H1 (cell line): ENCODE measurements around the gene BABAM2. TPM values are rescaled to one million over a fixed set of nuclear protein-coding genes. Genes with fewer than 3 reads are reported as not detected.

Experiments
- CTCF ChIA-PET: fragments of 300-600 bp; sonication (Branson Sonifier 250); formaldehyde crosslinking; loops from one replicate; lab custom pipeline; 2021; ENCODE audit not compliant: partially characterized antibody; lab: Charles Lee
- POLR2A ChIA-PET: fragments of 300-600 bp; sonication (Branson Sonifier 250); formaldehyde crosslinking; loops from one replicate; lab custom pipeline; 2021; ENCODE audit warnings: inconsistent platforms; ENCODE audit not compliant: partially characterized antibody; lab: Charles Lee
- DNase-seq, 2 experiments: peaks; one replicate each; pipeline versions ENCODE4 v3.0.0 to v3.0.0-alpha.2; 2010 to 2022; ENCODE audit warnings: low spot score in 2 of 2, low read depth in 1 of 2, mixed read lengths in 1 of 2
- FAIRE-seq: peaks from 2 replicates; lab custom pipeline; 2011; peaks lifted over from hg19 to GRCh38; lab: Jason Lieb, UNC
- H2AFZ ChIP-seq: 2 replicates; pipeline ENCODE4 v1.8.1; 2012; ENCODE audit warnings: low read length, inconsistent platforms
- H2AK5ac ChIP-seq: 2 replicates; pipeline ENCODE4 v1.6.1; 2013; ENCODE audit warnings: low read depth, low read length
- H2BK120ac ChIP-seq: replicated peaks from 2 replicates; pipeline ENCODE3; 2013; ENCODE audit warnings: low read depth, low read length, inconsistent platforms
- H2BK12ac ChIP-seq: 2 replicates; pipeline ENCODE4 v1.6.1; 2013; ENCODE audit warnings: low read depth, low read length
- H2BK15ac ChIP-seq: 2 replicates; pipeline ENCODE4 v1.6.1; 2013; ENCODE audit warnings: low read length
- H2BK20ac ChIP-seq: 2 replicates; pipeline ENCODE4 v1.6.1; 2013; ENCODE audit warnings: low read length
- H2BK5ac ChIP-seq: 2 replicates; pipeline ENCODE4 v1.6.1; 2013; ENCODE audit warnings: low read depth, low read length
- H3K14ac ChIP-seq: 2 replicates; pipeline ENCODE4 v1.6.1; 2013; ENCODE audit warnings: inconsistent platforms; ENCODE audit not compliant: insufficient read length
- H3K18ac ChIP-seq: 2 replicates; pipeline ENCODE4 v1.6.1; 2013; ENCODE audit warnings: low read length; ENCODE audit errors: extremely low read depth
- H3K23ac ChIP-seq: 2 replicates; pipeline ENCODE4 v1.6.1; 2013; ENCODE audit warnings: inconsistent platforms; ENCODE audit not compliant: insufficient read length
- H3K23me2 ChIP-seq: 2 replicates; pipeline ENCODE4 v1.6.1; 2013; ENCODE audit warnings: low read depth, low read length
- H3K27ac ChIP-seq: 2 replicates; pipeline ENCODE4 v1.6.1; 2011; ENCODE audit warnings: low read depth, low read length, inconsistent platforms
- H3K27me3 ChIP-seq, 4 experiments: replicated peaks in 1 of 4; 1 replicate in 1 of 4; 2 replicates in 3 of 4; pipeline versions ENCODE4 v1.6.1 to v1.8.1; 2011 to 2013; ENCODE audit warnings: low read length in 3 of 4, mild to moderate bottlenecking in 3 of 4, inconsistent platforms in 2 of 4, mixed read lengths in 2 of 4, moderate library complexity in 1 of 4; ENCODE audit not compliant: control insufficient read depth in 3 of 4, insufficient read depth in 3 of 4; ENCODE audit errors: extremely low read depth in 1 of 4
- H3K36me3 ChIP-seq, 4 experiments: 2 replicates each; pipeline versions ENCODE4 v1.6.1 to v1.8.1; 2011 to 2013; ENCODE audit warnings: mild to moderate bottlenecking in 4 of 4, low read length in 3 of 4, moderate library complexity in 2 of 4, control low read depth in 1 of 4, inconsistent platforms in 1 of 4; ENCODE audit not compliant: insufficient read depth in 4 of 4, control insufficient read depth in 2 of 4
- H3K4ac ChIP-seq: replicated peaks from 2 replicates; pipeline ENCODE3; 2013; ENCODE audit warnings: low read length, low read depth, mixed read lengths, inconsistent platforms; ENCODE audit not compliant: insufficient read length
- H3K4me1 ChIP-seq, 4 experiments: replicated peaks in 1 of 4; 1 replicate in 1 of 4; 2 replicates in 3 of 4; pipeline versions ENCODE4 v1.6.1 to v1.8.1; 2011 to 2013; ENCODE audit warnings: low read length in 3 of 4, inconsistent platforms in 2 of 4, mixed read lengths in 1 of 4; ENCODE audit not compliant: insufficient read depth in 4 of 4, control insufficient read depth in 3 of 4
- H3K4me2 ChIP-seq, 2 experiments: 2 replicates each; pipeline versions ENCODE4 v1.6.1 to v1.8.1; 2011 to 2013; ENCODE audit warnings: low read depth in 2 of 2, low read length in 2 of 2, control low read depth in 1 of 2, inconsistent platforms in 1 of 2, mild to moderate bottlenecking in 1 of 2; ENCODE audit not compliant: insufficient read depth in 1 of 2
- H3K4me3 ChIP-seq, 4 experiments: fragments of 200-600, 300-600 bp in 1 of 4; sonication (generic), shearing (Covaris generic), sonication (Bioruptor Twin) in 1 of 4; 2 replicates each; pipeline versions ENCODE4 v1.5.1 to v1.8.1; 2011 to 2016; ENCODE audit warnings: low read length in 4 of 4, low read depth in 3 of 4, control low read depth in 2 of 4, inconsistent platforms in 2 of 4, mild to moderate bottlenecking in 2 of 4, mixed read lengths in 1 of 4, moderate library complexity in 1 of 4; ENCODE audit not compliant: insufficient read depth in 2 of 4; ENCODE audit errors: extremely low read depth in 1 of 4
- H3K56ac ChIP-seq: replicated peaks from 2 replicates; pipeline ENCODE3; 2013; ENCODE audit warnings: low read depth, mild to moderate bottlenecking, mixed read lengths, low read length, inconsistent platforms; ENCODE audit not compliant: insufficient read length
- H3K79me1 ChIP-seq: 2 replicates; pipeline ENCODE4 v1.6.1; 2013; ENCODE audit warnings: low read depth, low read length, control low read depth
- H3K79me2 ChIP-seq, 2 experiments: 2 replicates each; pipeline versions ENCODE4 v1.6.1 to v1.8.1; 2012 to 2013; ENCODE audit warnings: low read length in 2 of 2, mild to moderate bottlenecking in 2 of 2, inconsistent platforms in 1 of 2; ENCODE audit not compliant: insufficient read depth in 2 of 2, control insufficient read depth in 1 of 2
- H3K9ac ChIP-seq, 4 experiments: replicated peaks in 1 of 4; 1 replicate in 1 of 4; 2 replicates in 3 of 4; pipeline versions ENCODE4 v1.6.1 to v1.8.1; 2011 to 2013; ENCODE audit warnings: low read depth in 3 of 4, low read length in 3 of 4, control low read depth in 2 of 4, mild to moderate bottlenecking in 2 of 4, moderate library complexity in 2 of 4, inconsistent platforms in 1 of 4; ENCODE audit errors: extremely low read depth in 1 of 4
- H3K9me3 ChIP-seq, 2 experiments: 2 replicates each; pipeline versions ENCODE4 v1.6.1 to v1.8.1; 2012 to 2013; ENCODE audit warnings: mild to moderate bottlenecking in 2 of 2, moderate library complexity in 2 of 2, control low read depth in 1 of 2, inconsistent platforms in 1 of 2, low read depth in 1 of 2, low read length in 1 of 2, mixed read lengths in 1 of 2; ENCODE audit not compliant: insufficient read depth in 2 of 2
- H4K20me1 ChIP-seq, 2 experiments: replicated peaks in 1 of 2; 2 replicates each; pipeline versions ENCODE3 to v1.8.1; 2011 to 2013; ENCODE audit warnings: inconsistent platforms in 2 of 2, low read length in 2 of 2, mild to moderate bottlenecking in 1 of 2; ENCODE audit not compliant: insufficient read depth in 2 of 2, control insufficient read depth in 1 of 2
- H4K5ac ChIP-seq: 2 replicates; pipeline ENCODE4 v1.6.1; 2013; ENCODE audit warnings: low read length, low read depth, mixed read lengths, inconsistent platforms; ENCODE audit not compliant: insufficient read length
- H4K8ac ChIP-seq: 2 replicates; pipeline ENCODE4 v1.8.0; 2013; ENCODE audit warnings: mild to moderate bottlenecking, moderate library complexity, low read length, inconsistent platforms; ENCODE audit not compliant: insufficient read depth; ENCODE audit errors: extremely low read depth
- H4K91ac ChIP-seq: replicated peaks from 2 replicates; pipeline ENCODE3; 2013; ENCODE audit warnings: low read length, mixed read lengths, inconsistent platforms; ENCODE audit not compliant: insufficient read length
- ATF3 ChIP-seq: IDR thresholded peaks from 2 replicates; pipeline ENCODE4 v1.6.1; 2011; ENCODE audit warnings: low read depth, mild to moderate bottlenecking, low read length; ENCODE audit not compliant: insufficient read depth
- BACH1 ChIP-seq: IDR thresholded peaks from 2 replicates; pipeline ENCODE4 v1.6.1; 2012; ENCODE audit warnings: low read length, improper control_type of control experiment
- BCL11A ChIP-seq, 2 experiments: IDR thresholded peaks; one replicate each; pipeline ENCODE4 v1.6.1; 2011; ENCODE audit warnings: low read depth in 2 of 2, low read length in 2 of 2, mild to moderate bottlenecking in 2 of 2
- BRCA1 ChIP-seq: IDR thresholded peaks from 2 replicates; pipeline ENCODE4 v1.6.1; 2012; ENCODE audit warnings: low read depth, low read length, improper control_type of control experiment
- EP300 ChIP-seq, 2 experiments: IDR thresholded peaks; 1 replicate in 1 of 2; 2 replicates in 1 of 2; pipeline ENCODE4 v1.6.1; 2011 to 2012; ENCODE audit warnings: low read depth in 2 of 2, low read length in 2 of 2, mild to moderate bottlenecking in 2 of 2, borderline replicate concordance in 1 of 2, inconsistent platforms in 1 of 2, moderate library complexity in 1 of 2
- GABPA ChIP-seq: IDR thresholded peaks from 2 replicates; pipeline ENCODE4 v1.6.1; 2011; ENCODE audit warnings: mild to moderate bottlenecking, low read length, moderate library complexity, borderline replicate concordance; ENCODE audit not compliant: insufficient read depth
- HDAC6 ChIP-seq: IDR thresholded peaks from one replicate; pipeline ENCODE4 v1.7.1; 2012; ENCODE audit warnings: low read depth, mild to moderate bottlenecking, inconsistent platforms, low read length, moderate library complexity
- PHF8 ChIP-seq: fragments of 200-600 bp; sonication (generic); conservative IDR thresholded peaks from 2 replicates; pipeline ENCODE4 v1.7.1; 2012; ENCODE audit warnings: low read depth, mild to moderate bottlenecking, inconsistent platforms, low read length, moderate library complexity
- POLR2AphosphoS5 ChIP-seq: IDR thresholded peaks from 2 replicates; pipeline ENCODE4 v1.6.1; 2011; ENCODE audit warnings: low read depth, low read length
- RBBP5 ChIP-seq: IDR thresholded peaks from 2 replicates; pipeline ENCODE4 v1.7.1; 2012; ENCODE audit warnings: low read depth, mild to moderate bottlenecking, inconsistent platforms, low read length, moderate library complexity, borderline replicate concordance
- SP2 ChIP-seq: IDR thresholded peaks from 2 replicates; pipeline ENCODE4 v1.6.1; 2012; ENCODE audit warnings: mild to moderate bottlenecking, low read length, inconsistent platforms
- TAF7 ChIP-seq: optimal IDR thresholded peaks from 2 replicates; pipeline ENCODE3; 2011; ENCODE audit warnings: low read depth, mild to moderate bottlenecking, inconsistent platforms, low read length, moderate library complexity, borderline replicate concordance
- TBP ChIP-seq: IDR thresholded peaks from 2 replicates; pipeline ENCODE4 v1.6.1; 2011; ENCODE audit warnings: low read depth, low read length, improper control_type of control experiment
- WGBS, 2 experiments: shearing (Covaris generic) in 1 of 2; methylation state at CpG; one replicate each; pipeline versions ENCODE4 v1.1.6 to v1.1.7; 2013 to 2015; ENCODE audit warnings: low lambda C conversion rate in 2 of 2, mixed read lengths in 2 of 2, inconsistent platforms in 1 of 2, low coverage in 1 of 2, missing lambda C conversion rate in 1 of 2; ENCODE audit not compliant: insufficient replicate concordance in 2 of 2, insufficient coverage in 1 of 2, insufficient read length in 1 of 2; ENCODE audit errors: extremely low coverage in 1 of 2, missing lambda C conversion rate in 1 of 2; 5-methylcytosine and 5-hydroxymethylcytosine counted together
- polyA plus RNA-seq, 7 experiments: library from polyadenylated mRNA; depleted of rRNA in 3 of 7; stranded (reverse) in 5 of 7; unstranded in 2 of 7; fragments of >200 nt in 5 of 7; fragments of 200-250 nt in 2 of 7; gene quantifications; 1 replicate in 5 of 7; 2 replicates in 1 of 7; 4 replicates in 1 of 7; pipeline versions ENCODE4 v1.2.1 to v1.2.3, GENCODE V29; 2011 to 2013; ENCODE audit warnings: missing spikeins in 2 of 7, mixed read lengths in 2 of 7
- total RNA-seq: library from RNA; stranded (reverse); fragmentation: NEBNext Ultra II Directional; extraction: Animal tissue kit (Norgen Biotek cat#: 25700); gene quantifications from 2 replicates; pipeline ENCODE4 v1.2.1, GENCODE V29; 2021

BABAM2 gene
- total and polyA plus RNA-seq, 2 of the 8 experiments (the other 6 are each of a cell fraction or from before 2014, with no cell fraction given) = 15.8 to 20.9 TPM

DNA sequence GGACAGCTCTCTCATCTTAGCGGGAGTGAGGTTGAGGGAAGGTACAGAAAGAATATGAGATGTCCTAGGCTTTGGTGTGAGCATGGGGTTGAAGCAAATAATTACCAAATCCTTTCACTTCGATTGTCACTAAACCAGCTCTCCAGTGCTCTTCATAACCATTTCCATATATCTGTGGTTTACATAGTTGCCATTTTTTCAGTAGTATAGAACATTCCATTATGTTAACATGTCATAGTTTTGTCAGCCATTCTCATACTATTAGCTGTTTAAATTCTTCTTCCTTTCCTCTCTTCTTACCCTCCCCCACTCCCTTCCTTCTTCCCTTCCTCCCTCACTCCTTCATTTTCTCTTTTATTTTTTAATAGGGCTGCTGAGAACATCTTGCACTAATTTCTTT lies 205.9 kb downstream of the BABAM2 start:
- H3K27ac ChIP-seq = no peak overlapping the region

More for the DNA sequence above, 205.9 kb downstream of the BABAM2 start:
- H4K91ac ChIP-seq = no peak overlapping the region
- H3K27me3 ChIP-seq = no peaks in the 10 kb centered on the region
- no peak overlapping the region for H2BK20ac ChIP-seq
- DNase-seq (no peak), FAIRE-seq (no peak)
- H3K23me2 ChIP-seq = no peaks in the 10 kb centered on the region
- ChIA-PET POLR2A (no interaction called here), CTCF (interaction anchor here (1.2 to 2.8 kb wide), 3 partner anchors 60 to 373 kb away, joined by 3 to 7 read pairs (median 3); no protein-coding TSS in a partner anchor)
- H4K5ac ChIP-seq = no peak overlapping the region
- H3K79me1 ChIP-seq = no peaks in the 10 kb centered on the region
- TF ChIP-seq TAF7 (no peak), GABPA (no peak), SP2 (no peak), BRCA1 (no peak), HDAC6 (no peak), TBP (no peak), POLR2AphosphoS5 (no peak), BCL11A (IDR thresholded peaks at IDR 0.05; ENCODE audit: low read depth in 2 of 2, low read length in 2 of 2) (no peak), RBBP5 (no peak), BACH1 (no peak), ATF3 (no peak), EP300 (IDR thresholded peaks at IDR 0.05; ENCODE audit: borderline replicate concordance in 1 of 2, low read depth in 2 of 2, low read length in 2 of 2) (no peak), PHF8 (no peak)
- H3K36me3 ChIP-seq = no peaks in the 10 kb centered on the region
- H3K9me3 ChIP-seq = no peaks in the 10 kb centered on the region
- H3K18ac ChIP-seq = no peak overlapping the region
- no peaks in the 10 kb centered on the region for H3K4me1 ChIP-seq
- H3K56ac ChIP-seq = no peak overlapping the region
- H2BK15ac ChIP-seq = no peak overlapping the region
- H4K20me1 ChIP-seq = no peaks in the 10 kb centered on the region
- no peak overlapping the region for H3K4ac ChIP-seq
- H3K23ac ChIP-seq = no peak overlapping the region
- H4K8ac ChIP-seq = no peak overlapping the region
- WGBS, 2 experiments = 97% methylated on average over 2 of the region's 2 CpGs; no CpG with 5 or more reads in 1 of the 2 experiments
- H2BK12ac ChIP-seq = no peak overlapping the region
- H2AFZ ChIP-seq = no peak overlapping the region
- no peak overlapping the region for H2BK5ac ChIP-seq
- no peak overlapping the region for H3K9ac ChIP-seq
- H3K79me2 ChIP-seq = no peaks in the 10 kb centered on the region
- H2AK5ac ChIP-seq = no peak overlapping the region
- H2BK120ac ChIP-seq = no peak overlapping the region
- no peak overlapping the region for H3K4me3 ChIP-seq
- no peak overlapping the region for H3K14ac ChIP-seq
- H3K4me2 ChIP-seq = no peak overlapping the region
